ENCODE data around the gene TEX55.

DNA sequence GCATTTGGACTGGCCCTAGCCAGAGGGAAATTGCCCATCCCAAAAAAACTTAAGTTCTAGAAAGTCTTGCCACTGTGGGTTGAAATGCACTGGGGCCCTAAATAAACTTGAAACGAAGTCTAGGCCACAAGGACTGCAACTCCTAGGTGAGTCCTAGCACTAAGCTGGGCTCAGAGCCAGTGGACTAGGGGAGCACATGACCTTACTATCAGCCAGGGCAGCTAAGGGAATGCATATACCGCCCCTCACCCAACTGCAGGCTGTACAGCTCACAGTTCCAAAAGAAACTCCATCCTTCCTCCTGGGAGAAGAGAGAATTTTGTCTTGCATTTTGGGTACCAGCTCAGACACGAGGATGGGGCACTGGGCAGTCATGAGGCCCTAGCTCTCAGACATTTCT, 23.6 kb upstream of the TEX55 start:
- TF ChIP-seq ZNF514 (tag by site-specific recombination; IDR thresholded peaks at IDR 0.05) (no peak), ZNF19 (tag by site-specific recombination; IDR thresholded peaks at IDR 0.05; ENCODE audit: low read depth) (no peak), SP3 (tag by site-specific recombination; IDR thresholded peaks at IDR 0.05) (no peak), ZNF174 (tag by site-specific recombination; IDR thresholded peaks at IDR 0.05) (no peak), KLF1 (tag by site-specific recombination; IDR thresholded peaks at IDR 0.05) (no peak), ZSCAN16 (tag by site-specific recombination; IDR thresholded peaks at IDR 0.05) (no peak)
